ENCODE results near the gene KMT2C. TPM values are rescaled to one million over a fixed set of nuclear protein-coding genes. Genes with fewer than 3 reads are reported as not detected.

Gene KMT2C
- total and polyA plus RNA-seq, 10 of the 15 experiments (the other 5 are each of a cell fraction or from before 2014, with no cell fraction given), result 3.3 to 45.2 (median 19.2) TPM

- Histone ChIP-seq H2AFZ (ENCODE audit: control insufficient read depth, low read depth, low read length) (no peak overlapping the region), H3K4me3 (no peak overlapping the region), H3K4me2 (ENCODE audit: control insufficient read depth, insufficient read depth) (no peak overlapping the region), H3K36me3 (ENCODE audit: control insufficient read depth in 2 of 2, insufficient read depth in 2 of 2, low read length in 1 of 2) (peaks cover 5 to 36% of the 10 kb centered on the region in 2 experiments), H3K27me3 (replicated peaks in 1 of 2; ENCODE audit: control insufficient read depth in 2 of 2, insufficient read depth in 2 of 2, low read length in 1 of 2) (no peaks in the 10 kb centered on the region), H3K4me1 (ENCODE audit: control insufficient read depth, insufficient read depth, low read length) (no peaks in the 10 kb centered on the region), H3K9me3 (replicated peaks; ENCODE audit: control insufficient read depth, insufficient read depth, low read length) (no peaks in the 10 kb centered on the region), H4K20me1 (ENCODE audit: control insufficient read depth, insufficient read depth) (no peaks in the 10 kb centered on the region), H3K79me2 (ENCODE audit: control insufficient read depth, insufficient read depth, low read length) (no peaks in the 10 kb centered on the region), H3K9ac (ENCODE audit: control insufficient read depth, insufficient read depth, low read length) (no peak overlapping the region), H3K27ac (ENCODE audit: control insufficient read depth, insufficient read depth) (no peak overlapping the region)
- ATAC-seq (no peak), FAIRE-seq (no peak), DNase-seq (ENCODE audit: low read depth, low spot score) (no peak)
- ChIA-PET CTCF (no interaction called here), POLR2A (no interaction called here), SMC1A (ENCODE audit: uncharacterized antibody, unreplicated experiment) (no interaction called here), RAD21 (ENCODE audit: unreplicated experiment) (no interaction called here)
- no TSS peak for BruUV-seq (replicated peaks)
- TF ChIP-seq ZNF592 (IDR thresholded peaks at IDR 0.05) (no peak), PAX8 (IDR thresholded peaks at IDR 0.05) (no peak), BMI1 (IDR thresholded peaks at IDR 0.05; ENCODE audit: borderline replicate concordance) (no peak), ETV6 (conservative IDR thresholded peaks at IDR 0.05 in 1 of 2, IDR thresholded peaks at IDR 0.05 in 1 of 2; ENCODE audit: borderline replicate concordance in 1 of 2, low read depth in 1 of 2) (no peak), MEF2A (IDR thresholded peaks at IDR 0.05; ENCODE audit: insufficient read depth, low read depth, low read length) (no peak), POLR2A (IDR thresholded peaks at IDR 0.05; ENCODE audit: low read depth, low read length) (no peak), SRF (IDR thresholded peaks at IDR 0.05; ENCODE audit: low read depth in 2 of 2, low read length in 2 of 2) (no peak), CBX5 (IDR thresholded peaks at IDR 0.05; ENCODE audit: low read depth) (no peak), NFIC (IDR thresholded peaks at IDR 0.05; ENCODE audit: low read depth, low read length) (no peak), BCL11A (IDR thresholded peaks at IDR 0.05; ENCODE audit: low read depth, low read length) (no peak), ZZZ3 (IDR thresholded peaks at IDR 0.05; ENCODE audit: control insufficient read depth, insufficient read length, low read depth) (no peak), JUNB (IDR thresholded peaks at IDR 0.05) (no peak), BHLHE40 (IDR thresholded peaks at IDR 0.05; ENCODE audit: borderline replicate concordance in 1 of 2, low read depth in 2 of 2, low read length in 1 of 2) (no peak), STAT3 (IDR thresholded peaks at IDR 0.05; ENCODE audit: low read depth, low read length) (no peak), WRNIP1 (IDR thresholded peaks at IDR 0.05; ENCODE audit: borderline replicate concordance, low read depth, low read length) (no peak)
- TF ChIP-seq, protein P1, sequence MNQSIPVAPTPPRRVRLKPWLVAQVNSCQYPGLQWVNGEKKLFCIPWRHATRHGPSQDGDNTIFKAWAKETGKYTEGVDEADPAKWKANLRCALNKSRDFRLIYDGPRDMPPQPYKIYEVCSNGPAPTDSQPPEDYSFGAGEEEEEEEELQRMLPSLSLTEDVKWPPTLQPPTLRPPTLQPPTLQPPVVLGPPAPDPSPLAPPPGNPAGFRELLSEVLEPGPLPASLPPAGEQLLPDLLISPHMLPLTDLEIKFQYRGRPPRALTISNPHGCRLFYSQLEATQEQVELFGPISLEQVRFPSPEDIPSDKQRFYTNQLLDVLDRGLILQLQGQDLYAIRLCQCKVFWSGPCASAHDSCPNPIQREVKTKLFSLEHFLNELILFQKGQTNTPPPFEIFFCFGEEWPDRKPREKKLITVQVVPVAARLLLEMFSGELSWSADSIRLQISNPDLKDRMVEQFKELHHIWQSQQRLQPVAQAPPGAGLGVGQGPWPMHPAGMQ (IDR thresholded peaks at IDR 0.05; ENCODE audit: borderline replicate concordance), result no peak
- in situ Hi-C loops (cut with MboI), result no loop called here
- intact Hi-C loops (cut with micrococcal nuclease; ENCODE audit: unreplicated experiment), result no loop called here
These were observed 127.9 kb downstream of the KMT2C start for GRCh38 chr7:152307902-152308301.

Data from GM12878 (cell line).